Activated naive CD8-positive, alpha-beta T cell treated with anti-CD3 and anti-CD28 coated beads, Interleukin-2, amount 50 U/mL, for 24 hours (primary cell): Measurements from ENCODE around the gene EFHD2.

ENCODE experiments used
- ATAC-seq: fragments of 150-1000 bp; cut with Tn5 transposase; one replicate; pipeline ENCODE4 v1.10.0; 2021
- DNase-seq: peaks from one replicate; pipeline ENCODE4 v3.0.0; 2021
- H3K27ac Mint-ChIP-seq: one replicate; pipeline ENCODE4 v1.8.0; 2021; ENCODE audit warnings: mild to moderate bottlenecking, mixed read lengths
- H3K27me3 Mint-ChIP-seq: one replicate; pipeline ENCODE4 v1.8.0; 2021; ENCODE audit warnings: mixed read lengths
- H3K36me3 Mint-ChIP-seq: one replicate; pipeline ENCODE4 v1.8.0; 2021; ENCODE audit warnings: low read depth, mixed read lengths
- H3K4me1 Mint-ChIP-seq: one replicate; pipeline ENCODE4 v1.8.0; 2021; ENCODE audit warnings: mixed read lengths
- H3K4me3 Mint-ChIP-seq: one replicate; pipeline ENCODE4 v1.8.0; 2021; ENCODE audit warnings: mild to moderate bottlenecking, moderate library complexity, mixed read lengths
- H3K9me3 Mint-ChIP-seq: one replicate; pipeline ENCODE4 v1.8.0; 2021; ENCODE audit warnings: mixed read lengths

The EFHD2 gene

GRCh38 chr1:15442759-15443158 is 33.1 kb downstream of the EFHD2 start:
- ATAC-seq, result no peak
- DNase-seq, result no peak
- Mint-ChIP-seq H3K36me3 (no peaks in the 10 kb centered on the region), H3K4me1 (no peaks in the 10 kb centered on the region), H3K9me3 (no peaks in the 10 kb centered on the region), H3K27me3 (peaks cover 13% of the 10 kb centered on the region), H3K27ac (no peak overlapping the region), H3K4me3 (no peak overlapping the region)

DNA sequence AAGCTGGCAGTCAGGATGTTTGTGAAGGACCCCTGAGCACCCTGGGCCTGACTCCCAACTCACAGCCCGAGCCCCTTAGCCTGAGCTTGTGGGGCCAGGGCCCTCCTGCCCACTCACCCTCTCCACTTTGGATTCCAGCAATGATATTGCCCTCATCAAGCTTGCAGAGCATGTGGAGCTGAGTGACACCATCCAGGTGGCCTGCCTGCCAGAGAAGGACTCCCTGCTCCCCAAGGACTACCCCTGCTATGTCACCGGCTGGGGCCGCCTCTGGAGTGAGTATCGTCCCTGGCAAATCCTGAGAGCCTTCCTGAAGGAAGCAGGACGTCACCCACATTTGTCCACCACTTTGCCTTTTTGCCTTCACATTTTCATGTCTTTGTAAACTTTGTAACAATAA is 33.6 kb downstream of the EFHD2 start:
- no peaks in the 10 kb centered on the region for H3K36me3 Mint-ChIP-seq
- peaks cover 16% of the 10 kb centered on the region for H3K27me3 Mint-ChIP-seq
- DNase-seq (no peak), ATAC-seq (no peak)
- H3K4me1 Mint-ChIP-seq, result no peaks in the 10 kb centered on the region
- H3K9me3 Mint-ChIP-seq, result no peaks in the 10 kb centered on the region
- H3K4me3 Mint-ChIP-seq, result no peak overlapping the region
- no peak overlapping the region for H3K27ac Mint-ChIP-seq

- no peak overlapping the region for H3K4me3 Mint-ChIP-seq
- ATAC-seq, result no peak
- no peaks in the 10 kb centered on the region for H3K36me3 Mint-ChIP-seq
Observed at GRCh38 chr1:15444468-15445389, 35.0 kb downstream of the EFHD2 start.

DNA sequence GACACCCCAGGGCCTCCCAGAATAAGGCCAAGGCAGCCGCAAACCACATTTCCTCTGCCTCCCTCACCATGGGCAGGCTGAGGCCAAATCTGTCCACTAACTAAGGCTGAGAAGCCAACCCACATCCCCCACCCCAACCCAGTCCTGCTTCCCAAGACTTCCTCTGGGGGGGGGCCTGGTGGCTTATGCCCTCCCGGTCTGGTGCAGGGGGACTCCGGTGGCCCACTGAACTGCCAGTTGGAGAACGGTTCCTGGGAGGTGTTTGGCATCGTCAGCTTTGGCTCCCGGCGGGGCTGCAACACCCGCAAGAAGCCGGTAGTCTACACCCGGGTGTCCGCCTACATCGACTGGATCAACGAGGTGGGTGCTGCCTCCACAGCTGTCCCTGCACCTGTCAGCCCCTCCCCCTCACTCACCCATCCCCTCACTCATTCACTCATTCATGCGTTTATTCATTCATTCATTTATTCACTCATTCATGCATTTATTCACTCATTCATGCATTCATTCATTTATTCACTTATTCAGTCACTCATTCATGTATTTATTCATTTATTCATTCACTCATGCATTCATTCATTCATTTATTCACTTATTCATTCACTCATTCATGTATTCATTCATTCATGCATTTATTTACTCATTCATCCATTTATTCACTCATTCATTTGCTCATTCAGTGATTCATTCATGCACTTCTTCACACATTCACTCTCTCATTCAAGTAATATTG is 35.9 kb downstream of the EFHD2 start:
- Mint-ChIP-seq H3K4me3 (no peak overlapping the region), H3K9me3 (no peaks in the 10 kb centered on the region)
- ATAC-seq, result no peak

More at GRCh38 chr1:15444468-15445389, 35.0 kb downstream of the EFHD2 start:
- H3K4me1 Mint-ChIP-seq, result no peaks in the 10 kb centered on the region
- DNase-seq, result no peak
- H3K27ac Mint-ChIP-seq, result no peak overlapping the region
- H3K27me3 Mint-ChIP-seq, result peaks cover 16% of the 10 kb centered on the region
- H3K9me3 Mint-ChIP-seq, result no peaks in the 10 kb centered on the region

DNA sequence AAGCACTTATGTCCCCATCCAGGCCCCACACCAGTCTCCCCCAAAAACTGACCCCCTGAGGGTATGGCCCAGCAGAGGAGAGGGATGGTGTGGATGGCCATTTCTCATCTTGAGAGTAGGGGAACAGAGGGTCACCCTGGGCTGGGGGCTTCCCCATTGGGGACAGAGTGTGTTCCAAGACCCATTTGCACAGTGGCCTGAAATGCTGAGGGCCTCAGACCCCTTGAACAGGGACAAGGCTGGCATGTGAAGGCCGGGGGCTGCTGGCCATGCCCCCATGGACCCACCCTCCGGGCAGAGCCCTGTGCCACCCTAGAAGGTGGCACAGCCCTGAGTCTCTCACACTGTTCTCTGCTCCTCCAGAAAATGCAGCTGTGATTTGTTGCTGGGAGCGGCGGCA is 36.5 kb downstream of the EFHD2 start:
- Mint-ChIP-seq H3K9me3 (no peaks in the 10 kb centered on the region), H3K36me3 (no peaks in the 10 kb centered on the region), H3K4me3 (no peak overlapping the region), H3K27me3 (peaks cover 16% of the 10 kb centered on the region), H3K27ac (no peak overlapping the region), H3K4me1 (no peaks in the 10 kb centered on the region)
- DNase-seq, result no peak
- ATAC-seq, result no peak

More for the DNA sequence above, 35.9 kb downstream of the EFHD2 start:
- Mint-ChIP-seq H3K4me1 (no peaks in the 10 kb centered on the region), H3K27ac (no peak overlapping the region), H3K27me3 (peaks cover 16% of the 10 kb centered on the region), H3K36me3 (no peaks in the 10 kb centered on the region)
- DNase-seq, result no peak

GRCh38 chr1:15448877-15449462 is 39.3 kb downstream of the EFHD2 start:
- H3K9me3 Mint-ChIP-seq, result no peaks in the 10 kb centered on the region
- H3K27me3 Mint-ChIP-seq, result peaks cover 16% of the 10 kb centered on the region
- H3K4me1 Mint-ChIP-seq, result no peaks in the 10 kb centered on the region
- no peak overlapping the region for H3K27ac Mint-ChIP-seq
- no peak for ATAC-seq
- H3K36me3 Mint-ChIP-seq, result no peaks in the 10 kb centered on the region
- no peak overlapping the region for H3K4me3 Mint-ChIP-seq
- DNase-seq, result no peak

DNA sequence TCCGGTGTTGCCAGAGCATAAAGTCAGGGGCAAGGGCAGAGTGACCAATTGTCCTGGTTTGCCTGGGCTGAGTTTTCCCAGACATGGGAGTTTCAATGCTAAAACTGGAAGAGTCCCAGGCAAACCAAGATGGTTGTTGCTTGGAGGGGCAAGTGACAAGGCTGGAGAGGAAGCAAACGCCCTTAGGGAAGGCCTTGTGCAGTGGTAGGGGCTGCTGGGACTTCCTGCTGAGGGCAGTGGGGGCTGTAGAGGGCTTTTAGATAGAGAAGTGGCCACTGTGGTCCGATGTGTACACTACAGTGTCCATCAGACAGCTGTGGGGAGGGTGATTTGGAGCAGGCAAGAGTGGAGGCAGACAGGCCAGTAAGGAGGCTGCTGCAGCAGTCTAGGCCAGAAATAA is 39.9 kb downstream of the EFHD2 start:
- Mint-ChIP-seq H3K27me3 (peaks cover 16% of the 10 kb centered on the region), H3K4me3 (no peak overlapping the region), H3K9me3 (no peaks in the 10 kb centered on the region), H3K4me1 (no peaks in the 10 kb centered on the region), H3K36me3 (no peaks in the 10 kb centered on the region), H3K27ac (no peak overlapping the region)
- no peak for ATAC-seq
- no peak for DNase-seq

DNA sequence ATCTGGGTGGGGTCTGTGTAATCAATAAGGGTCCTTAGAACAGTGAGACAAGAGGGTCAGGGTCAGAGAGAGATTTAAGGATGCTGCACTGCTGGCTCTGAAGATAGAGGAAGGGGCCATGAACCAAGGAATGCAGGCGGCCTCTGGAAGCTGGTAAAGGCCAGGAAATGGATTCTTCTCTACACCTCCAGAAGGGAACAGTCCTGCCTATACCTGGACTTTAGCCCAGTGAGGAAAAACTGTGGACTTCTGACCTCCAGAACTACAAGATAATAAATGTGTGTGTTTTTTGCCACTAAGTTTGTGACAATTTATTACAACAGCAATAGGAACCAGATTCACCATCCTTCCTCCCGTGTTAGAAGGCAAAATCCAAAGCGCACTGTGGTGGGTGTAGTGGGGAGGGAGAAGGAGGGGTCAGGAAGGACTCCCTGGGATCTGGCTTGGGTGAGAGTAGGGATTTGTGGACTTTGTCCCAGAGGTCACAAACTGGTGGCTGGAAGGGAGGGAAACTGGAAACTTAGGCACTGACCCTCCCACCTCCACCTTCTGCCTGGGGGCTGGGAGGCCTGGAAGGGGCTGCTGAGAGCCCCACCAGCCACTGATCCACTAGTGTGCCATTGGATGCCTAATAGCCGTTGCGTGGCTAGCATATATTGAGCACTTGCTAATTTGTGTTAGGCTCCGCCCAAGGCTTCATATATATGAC is 41.5 kb downstream of the EFHD2 start:
- no peaks in the 10 kb centered on the region for H3K4me1 Mint-ChIP-seq
- no peaks in the 10 kb centered on the region for H3K36me3 Mint-ChIP-seq
- no peak overlapping the region for H3K4me3 Mint-ChIP-seq
- no peak overlapping the region for H3K27ac Mint-ChIP-seq
- no peaks in the 10 kb centered on the region for H3K9me3 Mint-ChIP-seq
- no peak for ATAC-seq
- peaks cover 12% of the 10 kb centered on the region for H3K27me3 Mint-ChIP-seq
- no peak for DNase-seq

DNA sequence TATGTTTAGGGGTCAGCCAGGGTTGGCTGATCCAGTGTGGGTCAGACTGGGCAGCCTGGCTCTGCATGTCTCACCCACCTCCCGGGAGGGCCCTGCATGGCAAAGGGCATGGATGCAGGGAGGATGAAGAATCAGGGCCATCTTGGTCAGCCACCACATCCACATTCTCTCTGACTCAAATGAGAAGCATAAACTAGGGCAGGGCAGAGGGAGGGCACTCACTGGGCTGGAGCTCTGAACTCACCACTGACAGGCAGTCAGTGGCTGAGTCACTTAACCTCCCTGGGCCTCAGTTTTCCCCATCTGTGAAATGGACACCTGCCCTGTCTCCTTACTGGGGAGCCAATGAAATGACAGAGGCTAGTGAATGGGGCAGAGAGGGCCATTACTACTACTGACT is 42.5 kb downstream of the EFHD2 start:
- DNase-seq (no peak), ATAC-seq (no peak)
- H3K4me3 Mint-ChIP-seq, result no peak overlapping the region
- H3K36me3 Mint-ChIP-seq, result no peaks in the 10 kb centered on the region
- no peaks in the 10 kb centered on the region for H3K4me1 Mint-ChIP-seq
- no peak overlapping the region for H3K27ac Mint-ChIP-seq
- peaks cover 10% of the 10 kb centered on the region for H3K27me3 Mint-ChIP-seq
- H3K9me3 Mint-ChIP-seq, result no peaks in the 10 kb centered on the region

GRCh38 chr1:15452866-15453571 is 43.3 kb downstream of the EFHD2 start:
- Mint-ChIP-seq H3K4me3 (no peak overlapping the region), H3K36me3 (no peaks in the 10 kb centered on the region), H3K27ac (no peak overlapping the region), H3K27me3 (peaks cover 2% of the 10 kb centered on the region), H3K4me1 (no peaks in the 10 kb centered on the region), H3K9me3 (no peaks in the 10 kb centered on the region)
- ATAC-seq, result no peak
- no peak for DNase-seq

DNA sequence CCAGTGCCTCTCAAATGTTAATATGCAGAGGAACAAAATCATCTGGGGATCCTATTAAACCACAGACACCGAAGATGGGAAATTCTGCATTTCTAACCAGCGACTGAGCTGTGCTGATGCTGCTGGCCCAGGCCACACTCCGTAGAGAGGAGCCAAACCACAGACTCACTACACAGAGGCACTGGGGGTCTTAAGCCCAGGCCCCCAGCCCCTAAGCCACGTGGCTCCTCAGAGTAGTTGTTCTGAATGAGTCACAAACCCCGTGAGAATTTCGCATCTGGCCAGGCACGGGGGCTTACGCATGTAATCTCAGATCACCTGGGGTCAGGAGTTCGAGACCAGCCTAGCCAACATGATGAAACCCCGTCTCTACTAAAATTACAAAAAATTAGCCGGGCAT is 44.0 kb downstream of the EFHD2 start:
- DNase-seq (no peak), ATAC-seq (no peak)
- Mint-ChIP-seq H3K4me3 (no peak overlapping the region), H3K27me3 (peaks cover 2% of the 10 kb centered on the region), H3K9me3 (no peaks in the 10 kb centered on the region), H3K27ac (no peak overlapping the region), H3K36me3 (no peaks in the 10 kb centered on the region), H3K4me1 (no peaks in the 10 kb centered on the region)

DNA sequence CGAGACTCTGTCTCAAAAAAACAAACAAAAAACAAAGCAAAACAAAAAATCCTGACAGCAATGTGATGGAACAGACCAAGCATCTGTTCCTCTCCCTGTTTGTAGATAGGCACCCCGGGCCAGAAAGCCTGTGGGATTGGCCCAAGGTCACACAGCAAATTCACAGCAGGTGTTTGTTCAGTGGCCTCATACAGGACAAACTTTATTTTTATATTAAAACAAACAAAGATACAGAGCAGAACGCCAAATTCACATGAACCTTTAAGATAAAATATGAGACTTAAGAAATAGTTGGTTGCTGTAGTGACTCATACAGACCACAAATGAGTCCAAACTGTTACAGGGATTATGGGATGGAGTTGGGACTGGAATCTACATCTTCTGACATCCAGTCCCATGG is 44.6 kb downstream of the EFHD2 start:
- H3K4me3 Mint-ChIP-seq, result no peak overlapping the region
- no peak overlapping the region for H3K27ac Mint-ChIP-seq
- no peak for DNase-seq
- H3K36me3 Mint-ChIP-seq, result no peaks in the 10 kb centered on the region
- no peaks in the 10 kb centered on the region for H3K4me1 Mint-ChIP-seq
- no peaks in the 10 kb centered on the region for H3K9me3 Mint-ChIP-seq
- peaks cover 2% of the 10 kb centered on the region for H3K27me3 Mint-ChIP-seq
- ATAC-seq, result no peak

GRCh38 chr1:15455522-15455921 is 45.8 kb downstream of the EFHD2 start:
- H3K9me3 Mint-ChIP-seq, result no peaks in the 10 kb centered on the region
- ATAC-seq (no peak), DNase-seq (no peak)
- no peaks in the 10 kb centered on the region for H3K36me3 Mint-ChIP-seq
- H3K27ac Mint-ChIP-seq, result no peak overlapping the region
- no peaks in the 10 kb centered on the region for H3K4me1 Mint-ChIP-seq
- H3K27me3 Mint-ChIP-seq, result peaks cover 2% of the 10 kb centered on the region
- H3K4me3 Mint-ChIP-seq, result no peak overlapping the region
